Activated B cell treated with CpG ODN at 0.5 μM for 24 hours (primary cell): ENCODE results near the gene RAPGEF4. TPM values are rescaled to one million over a fixed set of nuclear protein-coding genes. Genes with fewer than 3 reads are reported as not detected.

ENCODE experiments used
- ATAC-seq: fragments of 200-7000 bp; cut with Tn5 transposase; one replicate; pipeline ENCODE4 v1.10.0; 2021; ENCODE audit warnings: low read depth, mild to moderate bottlenecking, moderate library complexity
- CTCF ChIA-PET: fragments of 350-600 bp; sonication (Branson Sonifier 250); formaldehyde crosslinking; loops from one replicate; lab custom pipeline; 2021; ENCODE audit warnings: antibody characterized with exemption; lab: Charles Lee
- POLR2A ChIA-PET: fragments of 350-600 bp; sonication (Branson Sonifier 250); formaldehyde crosslinking; loops from one replicate; lab custom pipeline; 2021; ENCODE audit warnings: antibody characterized with exemption; lab: Charles Lee
- DNase-seq: peaks from one replicate; pipeline ENCODE4 v3.0.0; 2022
- H3K27ac Mint-ChIP-seq: one replicate; pipeline ENCODE4 v1.8.0; 2020; ENCODE audit warnings: mixed read lengths
- H3K27me3 Mint-ChIP-seq: one replicate; pipeline ENCODE4 v1.8.0; 2021; ENCODE audit warnings: mixed read lengths
- H3K36me3 Mint-ChIP-seq: one replicate; pipeline ENCODE4 v1.8.0; 2021; ENCODE audit warnings: low read depth, mixed read lengths
- H3K4me1 Mint-ChIP-seq: one replicate; pipeline ENCODE4 v1.8.0; 2021; ENCODE audit warnings: mixed read lengths
- H3K4me3 Mint-ChIP-seq: one replicate; pipeline ENCODE4 v1.8.0; 2020; ENCODE audit warnings: mild to moderate bottlenecking, mixed read lengths
- H3K9me3 Mint-ChIP-seq: one replicate; pipeline ENCODE4 v1.8.0; 2020; ENCODE audit warnings: mixed read lengths
- intact Hi-C: fragments of 100-400 bp; cut with micrococcal nuclease; formaldehyde crosslinking; loops from one replicate; pipeline ENCODE4 v1.15.1; 2024
- total RNA-seq: library from RNA; stranded (reverse); gene quantifications from 2 replicates; pipeline ENCODE4 v1.2.3, GENCODE V29; 2022
- TF ChIP-seq, protein P1 (sequence below): fragments of 200-600 bp; IDR thresholded peaks from one replicate; pipeline ENCODE4 v1.8.0; 2022; ENCODE audit warnings: antibody characterized with exemption, mild to moderate bottlenecking

RAPGEF4 gene
- total RNA-seq, 1 donor from 2014 or later = not detected

DNA sequence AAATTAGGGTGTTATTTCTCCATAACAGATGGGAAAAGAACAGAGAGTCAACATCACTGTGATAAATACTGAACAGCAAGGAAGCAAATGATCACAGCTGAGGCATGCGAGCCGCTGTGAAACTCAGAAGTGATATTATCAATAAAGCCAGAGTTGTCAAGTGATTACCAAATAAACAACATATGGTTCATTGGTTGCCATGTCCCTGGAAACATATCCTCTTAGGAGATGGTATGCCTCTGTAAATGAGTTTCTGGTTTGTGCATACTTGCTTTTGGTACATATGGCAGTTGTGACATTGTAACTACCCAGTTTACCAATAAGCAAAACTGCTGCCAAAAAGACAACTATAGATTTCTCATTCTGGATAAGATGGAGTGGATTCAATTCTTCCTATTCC is 23.8 kb downstream of the RAPGEF4 start:
- H3K4me3 Mint-ChIP-seq = no peak overlapping the region
- peaks cover 2% of the 10 kb centered on the region for H3K36me3 Mint-ChIP-seq
- POLR2A ChIA-PET = no interaction called here
- peaks cover 10% of the 10 kb centered on the region for H3K27me3 Mint-ChIP-seq
- TF ChIP-seq, protein P1, sequence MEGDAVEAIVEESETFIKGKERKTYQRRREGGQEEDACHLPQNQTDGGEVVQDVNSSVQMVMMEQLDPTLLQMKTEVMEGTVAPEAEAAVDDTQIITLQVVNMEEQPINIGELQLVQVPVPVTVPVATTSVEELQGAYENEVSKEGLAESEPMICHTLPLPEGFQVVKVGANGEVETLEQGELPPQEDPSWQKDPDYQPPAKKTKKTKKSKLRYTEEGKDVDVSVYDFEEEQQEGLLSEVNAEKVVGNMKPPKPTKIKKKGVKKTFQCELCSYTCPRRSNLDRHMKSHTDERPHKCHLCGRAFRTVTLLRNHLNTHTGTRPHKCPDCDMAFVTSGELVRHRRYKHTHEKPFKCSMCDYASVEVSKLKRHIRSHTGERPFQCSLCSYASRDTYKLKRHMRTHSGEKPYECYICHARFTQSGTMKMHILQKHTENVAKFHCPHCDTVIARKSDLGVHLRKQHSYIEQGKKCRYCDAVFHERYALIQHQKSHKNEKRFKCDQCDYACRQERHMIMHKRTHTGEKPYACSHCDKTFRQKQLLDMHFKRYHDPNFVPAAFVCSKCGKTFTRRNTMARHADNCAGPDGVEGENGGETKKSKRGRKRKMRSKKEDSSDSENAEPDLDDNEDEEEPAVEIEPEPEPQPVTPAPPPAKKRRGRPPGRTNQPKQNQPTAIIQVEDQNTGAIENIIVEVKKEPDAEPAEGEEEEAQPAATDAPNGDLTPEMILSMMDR = no peak
- intact Hi-C loops = no loop called here
- H3K9me3 Mint-ChIP-seq = peaks cover 10% of the 10 kb centered on the region
- DNase-seq = no peak
- no peaks in the 10 kb centered on the region for H3K4me1 Mint-ChIP-seq
- no peak for ATAC-seq
- H3K27ac Mint-ChIP-seq = no peak overlapping the region
- CTCF ChIA-PET = no interaction called here

DNA sequence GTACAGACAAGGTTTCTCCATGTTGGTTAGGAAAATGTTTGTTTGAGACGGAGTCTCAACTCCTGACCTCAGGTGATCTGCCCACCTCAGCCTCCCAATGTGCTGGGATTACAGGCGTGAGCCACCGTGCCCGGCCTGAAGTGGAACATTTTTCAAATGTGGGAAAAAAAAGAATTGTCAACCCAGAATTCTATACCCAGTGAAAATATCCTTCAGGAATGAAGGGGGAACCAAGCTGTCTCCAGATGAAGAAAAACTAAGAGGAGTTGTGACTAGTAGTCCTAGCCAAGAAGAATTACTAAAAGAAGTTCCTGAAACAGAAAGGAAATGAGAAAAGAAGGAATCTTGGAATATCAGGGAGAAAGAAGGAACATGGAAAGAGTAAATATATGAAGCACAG is 25.7 kb downstream of the RAPGEF4 start:
- intact Hi-C loops = no loop called here
- POLR2A ChIA-PET = no interaction called here
- no peak for ATAC-seq
- Mint-ChIP-seq H3K4me3 (no peak overlapping the region), H3K27me3 (peaks cover 8% of the 10 kb centered on the region), H3K4me1 (no peaks in the 10 kb centered on the region), H3K27ac (no peak overlapping the region), H3K9me3 (peaks cover 10% of the 10 kb centered on the region), H3K36me3 (peaks cover 2% of the 10 kb centered on the region)
- TF ChIP-seq, protein P1 = no peak
- CTCF ChIA-PET = no interaction called here
- DNase-seq = no peak

DNA sequence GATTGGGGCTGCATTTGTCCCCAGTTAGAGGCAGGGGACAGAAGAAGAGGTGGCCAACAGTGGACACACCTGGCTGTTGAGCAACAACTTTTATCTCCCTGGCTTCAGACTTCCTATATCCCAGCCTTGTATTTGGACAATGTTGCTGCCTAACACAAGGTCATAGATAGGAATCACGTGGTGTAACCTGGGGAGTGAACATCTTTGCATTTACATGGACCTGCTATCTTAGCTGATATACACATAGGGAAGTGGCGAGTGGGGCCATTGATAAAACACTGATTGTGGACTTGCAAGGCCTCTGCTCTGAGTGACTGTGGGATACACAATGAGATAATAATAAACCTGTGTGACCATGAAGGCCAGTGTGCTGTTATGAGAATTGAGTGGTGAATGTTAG is 26.9 kb downstream of the RAPGEF4 start:
- TF ChIP-seq, protein P1 = no peak
- Mint-ChIP-seq H3K4me1 (no peaks in the 10 kb centered on the region), H3K36me3 (peaks cover 2% of the 10 kb centered on the region), H3K9me3 (peaks cover 10% of the 10 kb centered on the region), H3K27ac (no peak overlapping the region), H3K27me3 (peaks cover 2% of the 10 kb centered on the region), H3K4me3 (no peak overlapping the region)
- POLR2A ChIA-PET = no interaction called here
- CTCF ChIA-PET = no interaction called here
- no peak for ATAC-seq
- DNase-seq = no peak
- intact Hi-C loops = no loop called here

DNA sequence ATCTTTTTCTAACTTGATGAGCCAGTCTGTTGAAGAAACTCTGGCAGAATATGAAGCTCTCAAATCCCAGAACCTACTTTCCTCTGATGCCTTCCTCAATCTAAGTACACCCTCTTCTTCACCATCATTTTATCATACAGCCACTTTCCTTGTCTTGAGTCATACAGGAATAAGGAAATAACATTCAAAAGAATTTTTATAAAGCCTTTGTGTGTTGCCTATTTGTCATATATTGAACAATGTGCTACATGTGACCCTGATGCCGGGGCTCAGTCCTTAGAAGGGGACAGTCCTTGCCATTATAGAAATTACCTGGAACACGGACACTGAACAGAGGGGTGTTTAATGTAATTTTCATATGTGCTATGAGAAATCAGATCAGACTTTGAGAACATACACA is 27.4 kb downstream of the RAPGEF4 start:
- Mint-ChIP-seq H3K27me3 (peaks cover 2% of the 10 kb centered on the region), H3K9me3 (peaks cover 10% of the 10 kb centered on the region), H3K4me3 (no peak overlapping the region), H3K27ac (no peak overlapping the region), H3K4me1 (no peaks in the 10 kb centered on the region), H3K36me3 (peaks cover 2% of the 10 kb centered on the region)
- ChIA-PET POLR2A (no interaction called here), CTCF (no interaction called here)
- DNase-seq = no peak
- ATAC-seq = no peak
- TF ChIP-seq, protein P1 = no peak
- intact Hi-C loops = no loop called here

DNA sequence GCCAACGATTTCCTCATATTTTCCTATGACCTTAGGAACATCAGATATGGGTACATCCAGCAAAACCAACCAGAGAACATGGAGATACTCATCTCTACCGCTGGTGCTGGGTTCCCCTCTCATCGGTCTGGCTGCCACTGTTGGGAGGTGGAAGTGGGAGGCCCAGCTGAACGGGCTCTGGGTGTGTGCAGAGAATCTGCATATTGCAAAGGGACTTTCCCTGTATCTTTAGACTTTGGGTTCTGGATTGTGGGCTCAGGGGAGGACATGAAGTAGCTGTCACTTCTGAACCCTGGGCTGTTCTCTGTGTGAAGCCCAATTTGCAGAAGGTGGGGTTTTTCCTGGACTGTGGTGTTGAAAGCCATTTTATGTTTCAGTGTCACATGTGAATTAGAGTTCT is 30.0 kb downstream of the RAPGEF4 start:
- H3K27me3 Mint-ChIP-seq = peaks cover 2% of the 10 kb centered on the region
- CTCF ChIA-PET = no interaction called here
- intact Hi-C loops = no loop called here
- ATAC-seq (no peak), DNase-seq (no peak)
- TF ChIP-seq, protein P1 = no peak
- H3K36me3 Mint-ChIP-seq = peaks cover 2% of the 10 kb centered on the region
- H3K9me3 Mint-ChIP-seq = peaks cover 5% of the 10 kb centered on the region
- no peak overlapping the region for H3K27ac Mint-ChIP-seq
- H3K4me3 Mint-ChIP-seq = no peak overlapping the region
- POLR2A ChIA-PET = no interaction called here
- no peaks in the 10 kb centered on the region for H3K4me1 Mint-ChIP-seq
